Loucy (cell line): Measurements from ENCODE around the gene ST3GAL6.

Experiments
- H2AFZ ChIP-seq: fragments of 200-600 bp; sonication (generic); 2 replicates; pipeline ENCODE4 v1.6.0; 2016; ENCODE audit warnings: antibody characterized with exemption, mild to moderate bottlenecking, low read length, moderate library complexity
- H3F3A ChIP-seq: fragments of 200-600 bp; 2 replicates; pipeline ENCODE4 v1.6.0; 2016; ENCODE audit warnings: antibody characterized with exemption, low read depth, mild to moderate bottlenecking
- H3K27me3 ChIP-seq: fragments of 200-600 bp; sonication (generic); 2 replicates; pipeline ENCODE4 v1.6.1; 2014; ENCODE audit warnings: low read length, mild to moderate bottlenecking; ENCODE audit not compliant: insufficient read depth, poor library complexity, severe bottlenecking
- H3K36me3 ChIP-seq: fragments of 200-600 bp; sonication (generic); 2 replicates; pipeline ENCODE4 v1.6.1; 2016; ENCODE audit warnings: low read length; ENCODE audit not compliant: insufficient read depth
- H3K4me1 ChIP-seq: fragments of 200-600 bp; sonication (generic); 2 replicates; pipeline ENCODE4 v1.5.1; 2014; ENCODE audit warnings: low read length, mild to moderate bottlenecking; ENCODE audit not compliant: insufficient read depth, poor library complexity, severe bottlenecking
- H3K4me2 ChIP-seq: fragments of 200-600 bp; sonication (generic); 2 replicates; pipeline ENCODE4 v1.6.0; 2014; ENCODE audit warnings: antibody characterized with exemption, low read length, low read depth, mild to moderate bottlenecking; ENCODE audit not compliant: poor library complexity, severe bottlenecking
- H3K4me3 ChIP-seq: fragments of 200-600 bp; sonication (generic); 2 replicates; pipeline ENCODE4 v1.5.1; 2014; ENCODE audit warnings: low read length, mild to moderate bottlenecking, mixed read lengths; ENCODE audit not compliant: poor library complexity, severe bottlenecking
- H3K79me2 ChIP-seq: fragments of 200-600 bp; sonication (generic); 2 replicates; pipeline ENCODE4 v1.6.1; 2014; ENCODE audit warnings: low read length; ENCODE audit not compliant: insufficient read depth
- H3K9ac ChIP-seq: fragments of 200-600 bp; sonication (generic); 2 replicates; pipeline ENCODE4 v1.6.0; 2014; ENCODE audit warnings: mild to moderate bottlenecking, low read depth, low read length, moderate library complexity; ENCODE audit not compliant: poor library complexity, severe bottlenecking
- H3K9me2 ChIP-seq: fragments of 200-600 bp; sonication (generic); replicated peaks from 2 replicates; pipeline ENCODE4 v1.6.1; 2016; ENCODE audit warnings: low read depth, low read length, mixed read lengths
- H3K9me3 ChIP-seq: fragments of 200-600 bp; sonication (generic); 2 replicates; pipeline ENCODE4 v1.6.1; 2014; ENCODE audit warnings: mild to moderate bottlenecking, antibody characterized with exemption, low read length, low read depth; ENCODE audit not compliant: insufficient read depth
- H4K20me1 ChIP-seq: fragments of 200-600 bp; sonication (generic); 2 replicates; pipeline ENCODE4 v1.6.0; 2014; ENCODE audit warnings: antibody characterized with exemption, low read length, mild to moderate bottlenecking; ENCODE audit not compliant: insufficient read depth, poor library complexity, severe bottlenecking
- CTCF ChIP-seq: fragments of 200-600 bp; sonication (generic); conservative IDR thresholded peaks from 2 replicates; pipeline ENCODE4 v1.5.1; 2014; ENCODE audit warnings: mild to moderate bottlenecking, antibody characterized with exemption, low read length
- EZH2phosphoT487 ChIP-seq: fragments of 200-600 bp; IDR thresholded peaks from 2 replicates; pipeline ENCODE4 v1.6.1; 2018; ENCODE audit warnings: antibody characterized with exemption, mild to moderate bottlenecking, moderate library complexity, borderline replicate concordance

The ST3GAL6 gene

GRCh38 chr3:98768961-98769360 lies 5.8 kb downstream of the ST3GAL6 start:
- no peaks in the 10 kb centered on the region for H3K4me1 ChIP-seq
- no peak overlapping the region for H3K9ac ChIP-seq
- H3K9me2 ChIP-seq, result no peaks in the 10 kb centered on the region
- no peaks in the 10 kb centered on the region for H3K36me3 ChIP-seq
- H3K4me2 ChIP-seq, result no peak overlapping the region
- H3K27me3 ChIP-seq, result no peaks in the 10 kb centered on the region
- H3F3A ChIP-seq, result no peaks in the 10 kb centered on the region
- no peaks in the 10 kb centered on the region for H4K20me1 ChIP-seq
- H2AFZ ChIP-seq, result no peak overlapping the region
- no peak for TF ChIP-seq CTCF
- no peak for TF ChIP-seq EZH2phosphoT487
- no peaks in the 10 kb centered on the region for H3K79me2 ChIP-seq
- no peak overlapping the region for H3K4me3 ChIP-seq
- H3K9me3 ChIP-seq, result no peaks in the 10 kb centered on the region

DNA sequence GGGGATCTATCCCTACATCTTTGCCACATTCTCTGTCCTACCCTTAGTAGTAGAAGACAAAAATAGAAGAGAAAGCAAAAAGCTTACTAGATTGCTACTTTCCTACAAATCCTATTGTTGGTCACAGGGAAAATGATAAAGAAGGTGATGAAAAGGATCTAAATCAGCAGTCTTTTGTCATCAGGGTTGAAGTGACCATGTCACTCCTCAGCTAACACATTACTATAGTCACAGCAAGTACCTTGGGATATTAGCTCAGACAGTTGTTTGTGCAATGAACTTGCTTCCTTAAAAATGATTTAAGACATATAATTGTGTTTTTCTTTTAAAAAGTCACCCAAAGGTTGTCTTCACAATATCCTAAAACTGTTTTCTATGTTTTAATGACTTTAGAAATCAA lies 6.3 kb downstream of the ST3GAL6 start:
- H3K9me2 ChIP-seq, result no peaks in the 10 kb centered on the region
- no peaks in the 10 kb centered on the region for H3K36me3 ChIP-seq
- H3K9me3 ChIP-seq, result no peaks in the 10 kb centered on the region
- H2AFZ ChIP-seq, result no peak overlapping the region
- H3K4me2 ChIP-seq, result no peak overlapping the region
- H3K9ac ChIP-seq, result no peak overlapping the region
- no peaks in the 10 kb centered on the region for H3K79me2 ChIP-seq
- H3K27me3 ChIP-seq, result no peaks in the 10 kb centered on the region
- no peaks in the 10 kb centered on the region for H3K4me1 ChIP-seq
- TF ChIP-seq CTCF, result no peak
- no peak for TF ChIP-seq EZH2phosphoT487
- H4K20me1 ChIP-seq, result no peaks in the 10 kb centered on the region
- H3F3A ChIP-seq, result no peaks in the 10 kb centered on the region
- H3K4me3 ChIP-seq, result no peak overlapping the region

- Histone ChIP-seq H3K27me3 (no peaks in the 10 kb centered on the region), H3K9me2 (no peaks in the 10 kb centered on the region), H3K79me2 (no peaks in the 10 kb centered on the region), H2AFZ (no peak overlapping the region), H3K36me3 (no peaks in the 10 kb centered on the region), H3F3A (no peaks in the 10 kb centered on the region), H4K20me1 (no peaks in the 10 kb centered on the region), H3K4me2 (no peak overlapping the region), H3K9me3 (no peaks in the 10 kb centered on the region), H3K9ac (no peak overlapping the region), H3K4me3 (no peak overlapping the region), H3K4me1 (no peaks in the 10 kb centered on the region)
- no peak for TF ChIP-seq CTCF
- no peak for TF ChIP-seq EZH2phosphoT487
Measured at GRCh38 chr3:98770261-98771039, 7.3 kb downstream of the ST3GAL6 start.
